GM12873 (cell line): ENCODE data around the gene LPP.

Source experiments
- CTCF ChIP-seq: IDR thresholded peaks from 2 replicates; pipeline ENCODE4 v1.5.1; 2012; ENCODE audit warnings: low read depth, mild to moderate bottlenecking, moderate library complexity, low read length, control low read depth; ENCODE audit not compliant: insufficient read depth; ENCODE audit errors: missing control alignments

Gene LPP

GRCh38 chr3:188259191-188259590 lies 105.2 kb downstream of the LPP start:
- no peak for TF ChIP-seq CTCF

GRCh38 chr3:188259596-188259995 lies 105.6 kb downstream of the LPP start:
- no peak for TF ChIP-seq CTCF

GRCh38 chr3:188261011-188261410 lies 107.1 kb downstream of the LPP start:
- no peak for TF ChIP-seq CTCF

GRCh38 chr3:188262488-188262887 lies 108.5 kb downstream of the LPP start:
- no peak for TF ChIP-seq CTCF

- TF ChIP-seq CTCF = no peak
Observed at GRCh38 chr3:188262913-188263683, 109.1 kb downstream of the LPP start.

GRCh38 chr3:188264226-188265207 lies 110.6 kb downstream of the LPP start:
- TF ChIP-seq CTCF = no peak

GRCh38 chr3:188266562-188267274 lies 112.8 kb downstream of the LPP start:
- no peak for TF ChIP-seq CTCF
